ENCODE results near the gene NUDT14. TPM values are rescaled to one million over a fixed set of nuclear protein-coding genes. Genes with fewer than 3 reads are reported as not detected.

NUDT14 gene
- total and polyA plus RNA-seq, 2 of the 4 experiments (the other 2 are of a cell fraction) = 5.6 to 9.3 TPM

DNA sequence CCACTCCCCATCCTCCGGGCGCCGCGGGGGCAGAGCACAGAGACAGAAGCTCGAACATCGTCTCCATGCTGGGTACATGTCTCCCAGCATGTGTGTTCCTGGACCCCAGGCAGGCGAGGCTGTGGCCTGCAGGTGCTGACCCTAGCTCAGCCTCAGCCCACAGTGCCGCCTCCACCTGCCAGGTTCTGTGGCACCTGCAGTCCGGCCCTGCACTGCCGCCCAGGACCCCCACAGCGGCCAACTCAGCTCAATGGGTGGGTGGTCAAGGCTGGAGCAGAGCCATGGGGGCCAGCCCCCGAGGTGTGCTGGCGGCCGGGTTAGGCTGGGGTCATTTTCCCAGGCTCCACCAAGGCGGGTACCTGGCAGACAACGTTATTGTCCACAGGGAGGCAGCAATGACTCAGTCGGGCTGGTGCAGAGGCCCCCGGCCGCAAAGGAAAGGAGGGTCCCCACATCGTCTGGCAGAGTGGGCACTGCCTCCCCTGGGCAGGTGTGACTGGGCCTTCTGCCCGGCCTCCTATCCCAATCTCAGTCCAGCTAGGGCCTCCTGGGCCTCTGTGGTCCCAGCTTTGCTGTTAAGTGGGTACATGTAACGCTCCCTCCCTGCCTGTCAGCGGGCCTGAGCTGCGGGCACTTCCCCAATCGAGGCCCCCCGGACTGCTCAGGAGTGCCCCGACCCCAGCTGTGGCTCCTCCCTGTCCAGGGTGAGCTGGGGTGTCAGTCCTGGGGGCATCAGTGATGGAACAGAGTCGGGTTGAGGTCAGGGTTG lies 20.2 kb upstream of the NUDT14 start:
- dilution Hi-C loops (cut with HindIII; ENCODE audit: low sequenced_read_pairs, unreplicated experiment) (no loop called here), in situ Hi-C loops (cut with MboI; ENCODE audit: low sequenced_read_pairs) (loop anchor here (5.0 kb wide), 1 partner anchor 81 kb away; no protein-coding TSS in a partner anchor), intact Hi-C loops (cut with micrococcal nuclease) (no loop called here)
- Histone ChIP-seq H3K4me1 (ENCODE audit: control insufficient read depth, insufficient read depth, low read length) (peaks cover 3% of the 10 kb centered on the region; the same call in 1 of the 2 replicates), H2BK20ac (ENCODE audit: low read depth, low read length) (no peak overlapping the region), H3K27me3 (ENCODE audit: control insufficient read depth, insufficient read depth, low read length) (peaks cover 22% of the 10 kb centered on the region), H2AK5ac (ENCODE audit: low read depth, low read length) (no peak overlapping the region), H3K9me3 (ENCODE audit: control insufficient read depth, insufficient read depth, low read length) (no peaks in the 10 kb centered on the region), H4K5ac (ENCODE audit: low read depth, low read length) (no peak overlapping the region), H3K9ac (ENCODE audit: low read depth, low read length) (no peak overlapping the region), H4K8ac (ENCODE audit: low read depth in 2 of 2, low read length in 2 of 2) (no peak overlapping the region), H3K4ac (ENCODE audit: low read depth, low read length) (no peak overlapping the region), H3K4me2 (ENCODE audit: low read depth, low read length) (no peak overlapping the region), H3K56ac (ENCODE audit: extremely low read depth, insufficient read depth, low read length) (no peak overlapping the region), H3K79me1 (ENCODE audit: low read depth in 1 of 2, low read length in 2 of 2) (no peaks in the 10 kb centered on the region), H3K18ac (ENCODE audit: low read depth, low read length) (no peak overlapping the region), H3K36me3 (ENCODE audit: control insufficient read depth, insufficient read depth, low read length) (no peaks in the 10 kb centered on the region), H3K4me3 (ENCODE audit: insufficient read depth, low read depth, low read length) (no peak overlapping the region), H3K14ac (replicated peaks; ENCODE audit: low read depth, low read length) (no peak overlapping the region), H3K27ac (ENCODE audit: insufficient read depth, low read length) (no peak overlapping the region), H3K23ac (ENCODE audit: low read depth, low read length) (no peak overlapping the region), H4K20me1 (ENCODE audit: insufficient read depth, low read length) (peaks cover 9% of the 10 kb centered on the region), H2BK120ac (ENCODE audit: low read depth, low read length) (no peak overlapping the region), H2BK15ac (ENCODE audit: low read depth, low read length) (no peak overlapping the region), H2AK9ac (replicated peaks; ENCODE audit: low read depth, low read length, poor library complexity) (peak overlapping the region; percentile 42), H3K9me1 (ENCODE audit: insufficient read depth, low read length) (no peaks in the 10 kb centered on the region), H2AFZ (replicated peaks; ENCODE audit: low read length, poor library complexity) (no peak overlapping the region), H2BK5ac (ENCODE audit: low read depth, low read length, poor library complexity, severe bottlenecking) (no peak overlapping the region), H4K91ac (ENCODE audit: insufficient read depth, low read depth, low read length) (no peak overlapping the region)
- ChIA-PET CTCF (interaction anchor here (1.3 kb wide), 1 partner anchor 151 kb away, joined by 6 read pairs; no protein-coding TSS in a partner anchor), POLR2A (ENCODE audit: unreplicated experiment) (no interaction called here)
- TF ChIP-seq CHD1 (IDR thresholded peaks at IDR 0.05; ENCODE audit: low read depth, low read length) (no peak), RAD21 (IDR thresholded peaks at IDR 0.05; ENCODE audit: low read length) (no peak), NFE2L2 (IDR thresholded peaks at IDR 0.05; ENCODE audit: low read depth, low read length) (no peak), CEBPB (IDR thresholded peaks at IDR 0.05; ENCODE audit: low read depth, low read length) (no peak), MXI1 (IDR thresholded peaks at IDR 0.05; ENCODE audit: borderline replicate concordance, low read depth, low read length) (no peak), RCOR1 (IDR thresholded peaks at IDR 0.05; ENCODE audit: insufficient replicate concordance, low read length) (no peak), MAFK (IDR thresholded peaks at IDR 0.05; ENCODE audit: low read depth, low read length) (no peak), RFX5 (IDR thresholded peaks at IDR 0.05; ENCODE audit: low read depth, low read length) (no peak), POLR2A (IDR thresholded peaks at IDR 0.05; ENCODE audit: low read depth, low read length) (no peak)
- TF ChIP-seq, protein P1, sequence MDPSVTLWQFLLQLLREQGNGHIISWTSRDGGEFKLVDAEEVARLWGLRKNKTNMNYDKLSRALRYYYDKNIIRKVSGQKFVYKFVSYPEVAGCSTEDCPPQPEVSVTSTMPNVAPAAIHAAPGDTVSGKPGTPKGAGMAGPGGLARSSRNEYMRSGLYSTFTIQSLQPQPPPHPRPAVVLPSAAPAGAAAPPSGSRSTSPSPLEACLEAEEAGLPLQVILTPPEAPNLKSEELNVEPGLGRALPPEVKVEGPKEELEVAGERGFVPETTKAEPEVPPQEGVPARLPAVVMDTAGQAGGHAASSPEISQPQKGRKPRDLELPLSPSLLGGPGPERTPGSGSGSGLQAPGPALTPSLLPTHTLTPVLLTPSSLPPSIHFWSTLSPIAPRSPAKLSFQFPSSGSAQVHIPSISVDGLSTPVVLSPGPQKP (IDR thresholded peaks at IDR 0.05; ENCODE audit: borderline replicate concordance, low read depth, low read length) = no peak
- no TSS peak for BruUV-seq (replicated peaks)
- DNase-seq (no peak), ATAC-seq (ENCODE audit: low read depth) (no peak)
- WGBS, 2 experiments (ENCODE audit: extremely low coverage in 2 of 2, insufficient read length in 1 of 2) = 66% methylated on average over 20 of the region's 28 CpGs; no CpG with 5 or more reads in 1 of the 2 experiments
